Inflammatory macrophage treated with lipopolysaccharide for 1 hour (primary cell): ENCODE results near the gene EVC2.

Experiments
- DNase-seq, 2 donors: peaks; one replicate each; pipeline ENCODE4 v3.0.0-alpha.2; 2020 to 2022

Gene EVC2

DNA sequence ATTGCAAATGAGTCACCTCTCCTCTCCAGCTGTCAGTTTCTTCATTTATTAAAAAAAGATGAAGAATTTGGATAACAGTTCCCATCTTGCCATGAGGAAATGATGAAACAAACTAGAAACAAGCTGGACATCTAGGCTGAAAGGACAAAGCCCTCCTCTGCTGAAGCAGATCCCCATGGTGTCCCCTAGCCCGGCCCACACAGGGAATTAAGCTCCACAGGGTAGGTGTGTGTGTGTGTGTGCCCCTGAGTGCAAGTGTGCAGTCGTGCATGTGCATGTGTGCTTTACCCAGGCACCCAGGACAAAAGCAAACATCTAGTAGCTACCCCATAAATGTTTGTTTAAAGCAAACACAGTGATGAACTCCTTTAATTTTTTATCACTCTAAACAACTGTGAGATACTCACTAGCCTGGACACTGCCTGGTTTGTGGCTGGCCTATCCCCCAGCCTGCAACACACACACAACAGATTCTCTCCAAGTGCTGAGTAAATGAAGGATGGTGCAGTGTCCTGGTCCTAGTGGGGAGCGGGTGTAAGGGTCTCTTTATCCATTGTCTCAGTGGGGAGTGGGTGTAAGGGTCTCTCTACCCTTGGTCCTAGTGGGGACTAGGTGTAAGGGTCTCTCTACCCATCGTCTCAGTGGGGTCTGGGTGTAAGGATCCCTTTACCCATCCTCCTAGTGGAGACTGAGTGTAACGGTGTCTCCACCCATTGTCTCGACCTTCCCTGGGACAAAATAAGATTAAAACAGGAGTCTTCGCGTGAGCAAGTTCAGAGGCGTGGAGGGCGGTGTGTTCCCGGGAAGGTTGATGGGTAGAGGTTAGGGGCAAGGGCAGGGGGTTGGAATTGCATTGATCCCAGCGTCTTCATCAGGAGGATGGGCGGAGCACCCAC, 2.0 kb upstream of the EVC2 start:
- DNase-seq: no peak

DNA sequence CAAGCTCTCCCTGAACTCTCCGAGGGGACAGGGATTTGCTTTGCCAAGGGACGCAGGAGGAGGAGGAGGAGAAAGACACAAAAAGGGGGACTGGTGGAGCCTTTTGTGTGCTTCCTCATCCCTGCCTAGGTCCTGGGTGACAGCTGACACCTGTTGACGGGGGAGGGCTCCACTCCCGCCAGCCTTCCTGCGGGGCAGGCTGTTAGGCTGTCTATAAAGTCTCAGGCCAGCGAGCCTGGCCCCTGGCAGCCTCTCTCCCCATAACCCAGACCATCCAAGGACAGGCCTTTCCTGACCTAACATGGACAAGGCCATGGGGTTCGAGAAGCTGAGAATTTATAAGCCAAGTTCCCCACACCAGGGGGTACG, 832 bp upstream of the EVC2 start:
- DNase-seq: no peak

GRCh38 chr4:5707778-5708448, 446 bp downstream of the EVC2 start:
- no peak for DNase-seq

GRCh38 chr4:5707366-5707765, 993 bp downstream of the EVC2 start:
- no peak for DNase-seq

DNA sequence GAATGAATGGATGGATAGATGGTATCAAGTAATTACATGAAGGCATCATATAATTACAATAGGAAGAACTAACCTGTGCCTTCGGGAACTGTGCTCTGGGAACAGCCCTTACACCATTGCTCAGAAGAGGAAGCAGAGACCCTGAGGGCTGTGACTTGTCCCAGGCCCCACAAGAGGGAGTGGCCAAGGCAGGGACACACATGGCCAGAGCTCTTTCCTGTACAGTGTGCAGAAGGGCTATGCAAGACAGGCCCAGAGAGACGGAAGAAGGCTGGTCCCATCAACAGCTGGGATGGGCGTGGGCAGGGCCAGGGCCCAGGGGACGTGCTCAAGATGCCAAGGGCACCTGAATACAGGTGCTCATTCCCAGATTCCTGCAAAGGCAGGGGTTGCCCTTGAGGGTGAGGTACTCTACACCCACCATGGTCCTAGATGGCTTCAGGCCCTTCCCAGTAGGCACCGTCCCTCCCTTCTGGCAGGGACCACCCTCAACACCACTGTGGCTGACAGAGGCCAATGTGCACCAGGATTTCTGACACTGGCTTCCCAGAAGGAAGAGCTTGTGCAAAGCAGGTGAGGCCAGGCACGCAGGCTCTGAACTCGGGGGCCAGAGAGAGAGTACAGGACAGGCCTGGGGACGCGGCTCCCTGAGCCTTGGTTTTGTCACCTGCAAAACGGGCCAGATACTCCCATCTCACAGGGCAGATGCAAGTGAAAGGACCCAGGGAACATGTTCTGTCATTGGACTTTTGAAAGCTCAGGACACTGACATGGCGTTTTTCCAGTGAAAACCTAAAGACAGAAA, 1.7 kb downstream of the EVC2 start:
- DNase-seq: no peak

DNA sequence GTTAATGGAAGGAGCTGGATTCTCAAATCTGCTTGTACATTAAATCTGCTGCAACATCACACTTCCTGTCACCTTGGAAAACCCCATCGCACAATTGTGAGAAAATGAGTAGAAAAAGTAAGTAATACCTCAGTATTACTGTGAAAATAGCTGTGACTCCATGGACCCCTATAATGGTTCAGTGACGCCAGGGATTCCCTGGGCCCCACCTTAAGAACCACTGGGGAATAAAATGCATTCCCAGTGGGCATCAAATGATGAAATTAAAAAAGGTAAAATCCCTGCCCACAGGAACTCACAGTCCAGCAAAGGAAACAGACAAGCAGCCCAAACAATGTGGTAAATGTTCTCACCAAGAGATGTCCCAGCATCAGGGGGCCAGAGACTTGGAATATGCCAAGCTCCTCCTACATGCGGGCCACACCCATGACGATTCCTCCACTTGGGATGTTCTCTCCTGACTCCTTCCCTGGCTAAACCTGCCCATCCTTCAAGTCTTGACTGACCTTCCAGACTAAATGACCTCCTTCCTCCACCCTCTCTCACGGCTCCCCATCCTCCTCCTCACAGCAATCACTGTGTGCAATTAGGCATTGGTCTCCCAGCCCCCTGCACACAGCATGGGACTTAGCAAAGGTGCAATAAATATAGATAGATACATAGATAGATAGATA, 2.6 kb downstream of the EVC2 start:
- DNase-seq: no peak

- no peak for DNase-seq
Measured at GRCh38 chr4:5704276-5704675, 4.1 kb downstream of the EVC2 start.

GRCh38 chr4:5703831-5704230, 4.5 kb downstream of the EVC2 start:
- no peak for DNase-seq

GRCh38 chr4:5701971-5702370, 6.4 kb downstream of the EVC2 start:
- no peak for DNase-seq

DNA sequence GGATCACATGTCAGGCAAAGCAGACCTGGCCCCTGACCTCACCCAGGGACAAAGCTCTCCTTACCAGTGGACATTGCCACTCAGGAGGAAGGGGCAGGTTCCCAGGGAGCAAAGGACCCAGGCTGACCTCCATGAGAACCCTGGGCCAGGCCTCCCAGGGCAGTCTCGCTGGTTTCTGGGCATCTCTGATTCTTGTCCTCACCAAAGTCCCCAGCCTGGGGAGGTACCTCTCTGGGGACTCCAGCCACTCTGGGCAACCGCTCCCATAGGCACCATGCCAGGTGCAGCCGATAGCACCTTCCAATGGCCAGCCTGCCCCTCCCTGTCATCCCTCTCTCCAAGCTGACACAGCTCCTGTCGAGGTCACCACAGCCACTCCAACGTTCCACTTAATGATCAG, 7.9 kb downstream of the EVC2 start:
- no peak for DNase-seq

DNA sequence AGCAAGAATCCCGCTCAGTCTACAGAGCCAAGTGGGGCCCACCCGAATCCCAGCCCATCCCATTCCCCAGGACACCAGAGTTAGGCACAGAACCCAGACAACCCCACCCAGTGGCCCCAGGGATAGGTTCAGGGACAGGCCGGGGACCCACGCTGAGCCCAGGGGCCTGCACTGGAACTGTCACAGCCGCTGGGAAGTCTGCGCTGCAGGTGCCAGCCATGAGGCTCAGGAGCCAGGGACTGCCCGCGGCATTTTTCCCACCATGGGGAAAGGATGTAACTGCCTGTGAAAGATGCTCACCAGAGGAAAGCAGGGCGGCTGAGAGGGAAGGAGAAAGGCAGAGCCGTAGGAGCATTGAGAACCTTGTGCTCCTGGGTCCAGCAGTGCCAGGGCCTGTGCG, 12.0 kb downstream of the EVC2 start:
- DNase-seq: no peak

GRCh38 chr4:5693871-5694270, 14.5 kb downstream of the EVC2 start:
- DNase-seq: no peak

GRCh38 chr4:5691491-5692132, 16.7 kb downstream of the EVC2 start:
- DNase-seq: no peak

- DNase-seq: no peak
Measured at GRCh38 chr4:5689065-5689464, 19.3 kb downstream of the EVC2 start.

- no peak for DNase-seq
Measured at GRCh38 chr4:5686338-5686737, 22.0 kb downstream of the EVC2 start.

GRCh38 chr4:5685296-5685695, 23.1 kb downstream of the EVC2 start:
- DNase-seq: no peak

DNA sequence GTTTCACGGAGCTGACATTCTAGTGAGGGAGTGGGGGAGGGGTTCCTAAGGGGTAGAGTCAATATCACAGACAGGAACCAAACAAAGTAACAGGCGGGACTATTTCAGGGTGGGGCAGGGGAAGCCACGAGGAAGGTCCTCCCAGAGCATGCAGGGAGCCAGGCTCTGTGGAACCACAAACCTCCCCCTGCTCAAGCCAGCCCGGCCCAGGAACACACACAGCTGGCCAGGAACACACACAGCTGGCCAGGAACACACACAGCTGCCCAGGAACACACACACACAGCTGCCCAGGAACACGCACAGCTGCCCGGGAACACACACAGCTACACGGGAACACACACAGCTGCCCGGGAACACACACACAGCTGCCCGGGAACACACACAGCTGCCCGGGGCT, 24.8 kb downstream of the EVC2 start:
- DNase-seq: no peak

DNA sequence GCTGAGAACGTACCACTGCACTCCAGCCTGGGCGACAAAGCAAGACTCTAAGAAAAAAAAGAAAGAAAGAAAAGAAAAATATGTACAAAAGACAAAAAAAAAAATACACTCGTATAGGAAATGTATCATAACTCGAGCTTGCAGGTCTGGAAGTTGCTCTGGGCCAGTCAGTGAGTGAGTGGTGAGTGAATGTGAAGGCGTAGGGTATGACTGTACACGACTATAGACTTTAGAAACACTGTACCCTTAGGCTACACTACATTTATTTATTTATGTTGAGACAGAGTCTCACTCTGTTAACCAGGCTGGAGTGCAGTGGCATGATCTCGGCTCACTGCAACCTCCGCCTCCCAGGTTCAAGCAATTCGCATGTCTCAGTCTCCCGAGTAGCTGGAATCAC, 29.4 kb downstream of the EVC2 start:
- DNase-seq: no peak

DNA sequence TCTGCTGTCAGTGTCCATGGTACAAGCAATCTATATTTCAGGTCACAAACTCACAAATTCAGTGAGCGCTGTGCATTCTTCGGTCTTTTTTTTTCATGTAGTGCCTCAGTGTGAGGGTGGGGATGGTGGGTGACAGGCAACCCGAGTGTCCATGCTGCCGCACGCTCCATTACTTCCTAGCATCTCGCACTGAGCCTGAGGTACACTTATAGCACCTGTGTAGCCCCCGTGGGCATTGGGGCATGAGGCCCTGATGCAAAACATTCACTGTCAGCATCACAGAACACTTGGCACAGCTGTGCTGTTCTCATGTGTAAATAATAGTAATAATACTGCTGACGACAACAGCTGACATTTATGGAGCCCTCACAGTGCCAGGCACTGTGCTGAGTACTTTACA, 31.6 kb downstream of the EVC2 start:
- DNase-seq: no peak

DNA sequence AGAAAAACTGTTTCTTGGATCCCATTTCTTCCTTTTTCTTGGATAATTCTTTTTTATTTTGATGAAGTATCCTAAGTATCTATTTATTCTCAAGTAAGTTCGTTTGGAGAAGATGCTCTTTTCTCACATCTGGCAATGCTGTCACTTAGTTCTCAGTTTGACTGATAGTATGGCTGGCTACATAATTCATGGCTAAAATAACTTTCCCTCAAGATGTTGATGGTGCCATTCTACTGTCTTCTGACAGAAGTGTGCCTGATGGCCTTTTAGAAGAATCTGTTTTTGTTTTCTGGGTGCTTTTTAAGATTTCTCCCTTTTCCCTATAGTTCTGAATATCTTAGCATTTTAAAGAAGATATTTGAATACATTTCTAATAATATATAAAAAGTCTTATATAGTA, 41.6 kb downstream of the EVC2 start:
- no peak for DNase-seq

- no peak for DNase-seq
Measured at GRCh38 chr4:5664778-5665177, 43.6 kb downstream of the EVC2 start.

DNA sequence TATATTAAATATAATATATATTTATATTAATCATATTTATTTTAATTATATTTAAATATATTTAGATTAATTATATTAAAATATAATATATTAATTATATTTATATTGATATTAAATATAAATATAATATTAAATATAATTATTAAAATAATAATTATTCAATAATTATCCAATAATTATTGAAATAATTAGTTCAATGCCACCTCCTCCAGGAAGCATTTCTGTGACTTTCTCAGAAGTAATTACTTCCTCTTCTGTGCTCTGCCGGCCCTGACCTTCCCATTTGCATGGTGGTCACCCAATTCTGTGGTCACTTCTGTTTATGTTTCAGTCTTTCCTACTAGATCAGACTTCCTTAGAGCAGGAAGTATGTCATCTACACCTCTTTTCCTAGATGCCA, 45.8 kb downstream of the EVC2 start:
- peak in 1 of 2 donors; percentile 4 for DNase-seq

DNA sequence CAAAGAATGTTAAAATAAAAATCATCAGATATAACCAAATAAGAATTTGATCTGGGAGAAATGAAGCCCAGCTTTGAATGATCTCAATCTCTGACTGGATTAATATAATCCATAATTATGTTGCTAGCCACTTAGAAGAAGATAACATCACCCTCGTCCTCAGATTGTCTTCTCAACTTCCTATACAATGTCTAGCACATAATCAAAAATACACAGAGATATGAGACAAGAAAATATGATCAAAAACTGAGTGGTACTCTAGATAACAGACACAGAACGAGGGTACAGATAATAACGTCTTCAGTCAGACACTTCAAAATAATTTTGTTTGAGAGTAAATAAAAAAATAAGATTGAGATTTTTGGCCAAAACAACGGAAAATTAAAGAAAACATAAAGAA, 47.1 kb downstream of the EVC2 start:
- DNase-seq: no peak
